AG08395 (cell line): ENCODE data around the gene DUSP28.

Experiments used
- DNase-seq: peaks from one replicate; pipeline ENCODE4 v3.0.0; 2012; ENCODE audit warnings: mixed read lengths, low spot score

Gene DUSP28

GRCh38 chr2:240600451-240600961 lies 40.3 kb downstream of the DUSP28 start:
- no peak for DNase-seq

GRCh38 chr2:240601061-240601830 lies 41.1 kb downstream of the DUSP28 start:
- no peak for DNase-seq

DNA sequence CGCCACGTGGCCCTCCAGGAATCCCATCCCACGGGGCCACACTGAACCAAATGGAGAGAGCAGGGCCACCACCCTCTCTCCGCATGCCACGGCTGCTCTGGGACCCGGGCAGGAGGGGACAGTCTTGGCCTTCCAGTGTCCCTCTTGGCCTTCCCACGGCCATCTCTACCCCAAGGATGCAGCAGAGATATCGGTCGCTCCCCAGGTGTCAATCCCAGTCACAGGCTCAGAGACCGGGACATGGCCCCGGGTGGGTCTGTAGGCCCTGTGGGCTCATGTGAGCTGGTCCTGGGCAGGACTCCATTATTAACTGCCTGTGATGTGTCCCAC lies 41.6 kb downstream of the DUSP28 start:
- no peak for DNase-seq

GRCh38 chr2:240602266-240603050 lies 42.3 kb downstream of the DUSP28 start:
- DNase-seq: no peak

GRCh38 chr2:240603081-240603835 lies 43.1 kb downstream of the DUSP28 start:
- no peak for DNase-seq

- no peak for DNase-seq
Measured at GRCh38 chr2:240603846-240604245, 43.7 kb downstream of the DUSP28 start.

DNA sequence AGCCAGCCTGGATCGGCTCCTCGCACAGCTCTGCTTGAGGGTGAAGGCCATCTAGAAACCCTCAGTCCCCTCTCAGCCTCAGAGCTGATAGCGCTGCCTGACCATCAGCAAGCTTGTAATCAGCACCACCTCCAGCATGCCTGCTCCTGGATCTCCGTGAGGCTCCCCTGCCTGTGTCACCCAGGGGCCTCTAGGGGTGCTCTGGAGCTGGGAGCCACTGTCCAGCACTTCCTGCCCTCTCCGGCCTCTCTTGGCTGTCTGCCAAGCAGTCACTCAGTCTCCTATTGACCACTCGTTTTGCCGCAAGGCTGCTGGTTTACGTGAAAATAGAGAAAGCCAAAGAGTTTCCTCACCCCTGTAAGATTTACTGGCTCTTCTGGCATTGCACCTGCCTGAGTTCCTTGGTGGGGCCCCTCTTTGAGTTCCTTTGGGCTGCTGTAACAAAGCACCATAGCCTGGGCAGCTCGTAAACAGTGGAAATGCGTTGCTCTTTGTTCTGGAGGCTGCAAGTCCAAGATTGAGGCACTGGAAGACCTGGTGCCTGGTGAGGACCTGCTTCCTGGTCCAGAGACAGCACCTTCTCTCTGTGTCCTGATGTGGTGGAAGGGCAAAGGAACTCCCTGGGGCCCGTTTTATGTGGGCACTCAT lies 44.3 kb downstream of the DUSP28 start:
- DNase-seq: peak; percentile 65

- DNase-seq: no peak
Measured at GRCh38 chr2:240604939-240605716, 45.0 kb downstream of the DUSP28 start.

- no peak for DNase-seq
Measured at GRCh38 chr2:240605867-240606743, 45.9 kb downstream of the DUSP28 start.

DNA sequence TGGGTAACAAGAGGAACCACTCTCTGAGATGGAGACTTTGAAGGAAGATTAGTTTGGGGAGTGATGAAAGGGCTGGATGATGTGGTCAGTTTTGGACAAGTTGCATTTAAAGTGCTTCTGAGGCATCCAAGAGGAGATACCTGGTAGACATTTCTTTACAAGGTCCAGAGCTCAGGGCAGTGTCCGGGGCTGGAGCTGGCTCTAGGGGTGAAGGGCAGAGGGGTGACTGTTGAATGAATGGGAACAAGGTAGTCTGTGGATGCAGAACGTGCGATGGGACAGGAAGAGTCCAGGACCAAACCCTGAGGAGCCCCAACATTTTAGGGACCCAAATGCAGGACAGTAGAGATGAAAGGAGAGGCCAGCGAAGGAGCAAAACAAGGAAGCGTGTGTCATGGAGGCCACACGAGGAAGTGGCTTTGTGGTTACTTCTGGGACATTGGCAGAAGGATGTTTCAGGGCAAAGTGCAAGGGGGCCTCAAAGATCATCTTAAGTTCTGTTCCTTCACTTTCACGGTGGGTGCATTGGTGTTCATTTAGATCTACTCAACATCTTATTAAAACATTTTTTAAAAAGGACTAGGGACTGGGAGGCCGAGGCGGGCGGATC lies 51.5 kb downstream of the DUSP28 start:
- no peak for DNase-seq
